T-helper 17 cell (primary cell): Measurements from ENCODE around the gene ALDH3B2. TPM values are rescaled to one million over a fixed set of nuclear protein-coding genes. Genes with fewer than 3 reads are reported as not detected.
A peak's percentile ranks its signal among the peaks of the same experiment; 100 is the strongest.
"Not testable (repeated sequence)": the region's sequence is repeated elsewhere in the genome, so short reads cannot be mapped to it uniquely, and the experiment has no call there.

ENCODE experiments used
- ATAC-seq: fragments of 150-1000 bp; cut with Tn5 transposase; 2 replicates; pipeline ENCODE4 v1.10.0; 2021; ENCODE audit warnings: mild to moderate bottlenecking, moderate library complexity
- DNase-seq, 3 donors: peaks; one replicate each; pipeline versions ENCODE4 v3.0.0 to v3.0.0-alpha.2; 2020 to 2021
- H3K9me3 ChIP-seq: one replicate; pipeline ENCODE4 v1.7.0; 2013; ENCODE audit warnings: low read length, mild to moderate bottlenecking; ENCODE audit not compliant: control insufficient read depth, poor library complexity, severe bottlenecking
- H3K27ac Mint-ChIP-seq: one replicate; pipeline ENCODE4 v1.8.0; 2022; ENCODE audit warnings: mild to moderate bottlenecking, moderate library complexity, mixed read lengths
- H3K27me3 Mint-ChIP-seq: one replicate; pipeline ENCODE4 v1.8.0; 2022; ENCODE audit warnings: mixed read lengths
- H3K36me3 Mint-ChIP-seq: one replicate; pipeline ENCODE4 v1.8.0; 2022; ENCODE audit warnings: low read depth, mixed read lengths
- H3K4me1 Mint-ChIP-seq: one replicate; pipeline ENCODE4 v1.8.0; 2022; ENCODE audit warnings: mild to moderate bottlenecking, mixed read lengths
- H3K4me3 Mint-ChIP-seq: one replicate; pipeline ENCODE4 v1.8.0; 2022; ENCODE audit warnings: mild to moderate bottlenecking, moderate library complexity, mixed read lengths
- total RNA-seq, 4 donors: library from RNA in 2 of 4; stranded (reverse) in 2 of 4; gene quantifications; one replicate each; pipeline ENCODE4 v1.2.3 and lab custom pipeline; 2022 to 2026

ALDH3B2 gene
- not detected for total RNA-seq
- 0 reads per million in 2 donors for total RNA-seq (lab: John Stamatoyannopoulos, UW)

GRCh38 chr11:67674442-67674871 is at the start of gene ALDH3B2:
Gene ALDH3B2 (minus strand): TSS chr11:67674623. CDS start chr11:67666935, 7,688 bp downstream.
- H3K27me3 Mint-ChIP-seq, result peaks cover 40% of the 10 kb centered on the region
- ATAC-seq (no peak), DNase-seq (no peak)
- no peaks in the 10 kb centered on the region for H3K36me3 Mint-ChIP-seq
- H3K4me3 Mint-ChIP-seq, result peak within 1 kb of the TSS; percentile 28
- H3K9me3 ChIP-seq, result no peaks in the 10 kb centered on the region
- H3K27ac Mint-ChIP-seq, result peak within 1 kb of the TSS; percentile 45
- peaks cover 2% of the 10 kb centered on the region for H3K4me1 Mint-ChIP-seq

- Mint-ChIP-seq H3K4me1 (peaks cover 11% of the 10 kb centered on the region), H3K4me3 (peak overlapping the region; percentile 7)
- H3K27ac Mint-ChIP-seq, result not testable (repeated sequence)
Measured at GRCh38 chr11:67723036-67723435, 48.6 kb upstream of the ALDH3B2 start.

GRCh38 chr11:67716226-67716625 is 41.8 kb upstream of the ALDH3B2 start:
- DNase-seq, H3K9me3 ChIP-seq, H3K27ac Mint-ChIP-seq, H3K4me1 Mint-ChIP-seq, H3K4me3 Mint-ChIP-seq, H3K36me3 Mint-ChIP-seq, ATAC-seq: not testable (repeated sequence)
- peaks cover 39% of the 10 kb centered on the region for H3K27me3 Mint-ChIP-seq

More at GRCh38 chr11:67723036-67723435, 48.6 kb upstream of the ALDH3B2 start:
- peaks cover 43% of the 10 kb centered on the region for H3K27me3 Mint-ChIP-seq
- not testable (repeated sequence) for ATAC-seq, DNase-seq, H3K36me3 Mint-ChIP-seq, H3K9me3 ChIP-seq

GRCh38 chr11:67715801-67716200 is 41.4 kb upstream of the ALDH3B2 start:
- ATAC-seq, H3K4me1 Mint-ChIP-seq, H3K36me3 Mint-ChIP-seq, H3K27ac Mint-ChIP-seq, H3K9me3 ChIP-seq, H3K4me3 Mint-ChIP-seq, DNase-seq: not testable (repeated sequence)
- H3K27me3 Mint-ChIP-seq, result peaks cover 38% of the 10 kb centered on the region

- peak in 2 of 3 donors; percentile 40 to 52 for DNase-seq
- not testable (repeated sequence) for H3K4me3 Mint-ChIP-seq, H3K9me3 ChIP-seq, H3K4me1 Mint-ChIP-seq, H3K36me3 Mint-ChIP-seq, ATAC-seq, H3K27ac Mint-ChIP-seq
- peaks cover 20% of the 10 kb centered on the region for H3K27me3 Mint-ChIP-seq
Measured at GRCh38 chr11:67713892-67714509, 39.6 kb upstream of the ALDH3B2 start.

- DNase-seq, H3K9me3 ChIP-seq, ATAC-seq, H3K27ac Mint-ChIP-seq, H3K27me3 Mint-ChIP-seq, H3K36me3 Mint-ChIP-seq, H3K4me3 Mint-ChIP-seq, H3K4me1 Mint-ChIP-seq: not testable (repeated sequence)
Measured at GRCh38 chr11:67711676-67712075, 37.3 kb upstream of the ALDH3B2 start.

GRCh38 chr11:67711212-67711611 is 36.8 kb upstream of the ALDH3B2 start:
- H3K9me3 ChIP-seq, DNase-seq, H3K27me3 Mint-ChIP-seq, H3K27ac Mint-ChIP-seq, H3K4me1 Mint-ChIP-seq, H3K36me3 Mint-ChIP-seq, ATAC-seq: not testable (repeated sequence)
- peak overlapping the region; percentile 62 for H3K4me3 Mint-ChIP-seq

GRCh38 chr11:67709806-67710205 is 35.4 kb upstream of the ALDH3B2 start:
- not testable (repeated sequence) for H3K9me3 ChIP-seq, H3K27ac Mint-ChIP-seq, H3K4me1 Mint-ChIP-seq, ATAC-seq, DNase-seq, H3K27me3 Mint-ChIP-seq, H3K36me3 Mint-ChIP-seq, H3K4me3 Mint-ChIP-seq

- Mint-ChIP-seq H3K27ac (no peak overlapping the region), H3K4me3 (no peak overlapping the region), H3K36me3 (peaks cover 2% of the 10 kb centered on the region), H3K4me1 (no peaks in the 10 kb centered on the region), H3K27me3 (peaks cover 40% of the 10 kb centered on the region)
- no peak for DNase-seq
- no peaks in the 10 kb centered on the region for H3K9me3 ChIP-seq
- ATAC-seq, result no peak
Measured at GRCh38 chr11:67705264-67705663, 30.8 kb upstream of the ALDH3B2 start.

- Mint-ChIP-seq H3K4me3 (no peak overlapping the region), H3K36me3 (peaks cover 2% of the 10 kb centered on the region), H3K27ac (no peak overlapping the region), H3K27me3 (peaks cover 47% of the 10 kb centered on the region), H3K4me1 (no peaks in the 10 kb centered on the region)
- no peak for DNase-seq
- H3K9me3 ChIP-seq, result no peaks in the 10 kb centered on the region
- ATAC-seq, result no peak
Measured at GRCh38 chr11:67704524-67704923, 30.1 kb upstream of the ALDH3B2 start.

GRCh38 chr11:67703709-67704108 is 29.3 kb upstream of the ALDH3B2 start:
- H3K36me3 Mint-ChIP-seq, ATAC-seq, H3K9me3 ChIP-seq, DNase-seq, H3K4me1 Mint-ChIP-seq, H3K4me3 Mint-ChIP-seq, H3K27ac Mint-ChIP-seq: not testable (repeated sequence)
- peaks cover 50% of the 10 kb centered on the region for H3K27me3 Mint-ChIP-seq

- Mint-ChIP-seq H3K4me3 (no peak overlapping the region), H3K36me3 (peaks cover 2% of the 10 kb centered on the region), H3K27ac (no peak overlapping the region), H3K4me1 (no peaks in the 10 kb centered on the region), H3K27me3 (peaks cover 64% of the 10 kb centered on the region)
- no peak for ATAC-seq
- DNase-seq, result no peak
- no peaks in the 10 kb centered on the region for H3K9me3 ChIP-seq
Measured at GRCh38 chr11:67700548-67701262, 26.3 kb upstream of the ALDH3B2 start.

GRCh38 chr11:67700141-67700540 is 25.7 kb upstream of the ALDH3B2 start:
- ATAC-seq, result no peak
- Mint-ChIP-seq H3K27me3 (peaks cover 69% of the 10 kb centered on the region), H3K4me3 (no peak overlapping the region), H3K4me1 (no peaks in the 10 kb centered on the region), H3K27ac (no peak overlapping the region), H3K36me3 (peaks cover 2% of the 10 kb centered on the region)
- no peak for DNase-seq
- no peaks in the 10 kb centered on the region for H3K9me3 ChIP-seq

GRCh38 chr11:67699521-67699920 is 25.1 kb upstream of the ALDH3B2 start:
- no peak for DNase-seq
- peaks cover 67% of the 10 kb centered on the region for H3K27me3 Mint-ChIP-seq
- H3K36me3 Mint-ChIP-seq, result peaks cover 2% of the 10 kb centered on the region
- no peak overlapping the region for H3K4me3 Mint-ChIP-seq
- no peak for ATAC-seq
- H3K4me1 Mint-ChIP-seq, result no peaks in the 10 kb centered on the region
- no peak overlapping the region for H3K27ac Mint-ChIP-seq
- no peaks in the 10 kb centered on the region for H3K9me3 ChIP-seq
